ENCODE results near the gene ADCY5.

ADCY5 gene

GRCh38 chr3:123387532-123387931, 61.4 kb downstream of the ADCY5 start:
- ChIA-PET CTCF (interaction anchor here (0.6 kb wide), 1 partner anchor 176 kb away, joined by 3 read pairs; no protein-coding TSS in a partner anchor), POLR2A (no interaction called here)
- TF ChIP-seq ZNF626 (tag by site-specific recombination; IDR thresholded peaks at IDR 0.05): no peak
- TF ChIP-seq ZNF670 (tag by site-specific recombination; IDR thresholded peaks at IDR 0.05; ENCODE audit: low read depth): no peak
- no peak for TF ChIP-seq ZNF658 (tag by site-specific recombination; IDR thresholded peaks at IDR 0.05)
- no peak for TF ChIP-seq ZNF677 (tag by site-specific recombination; IDR thresholded peaks at IDR 0.05)
- no peak for TF ChIP-seq ZNF350 (tag by site-specific recombination; IDR thresholded peaks at IDR 0.05)
- TF ChIP-seq INSM2 (tag by site-specific recombination; IDR thresholded peaks at IDR 0.05): no peak
- TF ChIP-seq SETDB1 (IDR thresholded peaks at IDR 0.05; ENCODE audit: insufficient read length, low read length): no peak
- TF ChIP-seq ZNF274 (IDR thresholded peaks at IDR 0.05; ENCODE audit: low read length): no peak
- no peak for TF ChIP-seq ZNF274 (tag by site-specific recombination; IDR thresholded peaks at IDR 0.05; ENCODE audit: borderline replicate concordance)
- TF ChIP-seq ZNF629 (tag by site-specific recombination; IDR thresholded peaks at IDR 0.05): no peak
- TF ChIP-seq ZNF785 (tag by site-specific recombination; IDR thresholded peaks at IDR 0.05): no peak
- TF ChIP-seq AEBP2 (tag by site-specific recombination; IDR thresholded peaks at IDR 0.05; ENCODE audit: borderline replicate concordance): no peak
- TF ChIP-seq ZNF341 (tag by site-specific recombination; IDR thresholded peaks at IDR 0.05; ENCODE audit: low read depth): no peak
- TF ChIP-seq ZNF792 (tag by site-specific recombination; IDR thresholded peaks at IDR 0.05): no peak
- no peak for TF ChIP-seq REST (tag by site-specific recombination; IDR thresholded peaks at IDR 0.05)
- TF ChIP-seq ZNF777 (tag by site-specific recombination; IDR thresholded peaks at IDR 0.05; ENCODE audit: borderline replicate concordance): no peak
- no peak for TF ChIP-seq ZNF664 (tag by site-specific recombination; IDR thresholded peaks at IDR 0.05)
- no peak for TF ChIP-seq ZNF292 (tag by site-specific recombination; IDR thresholded peaks at IDR 0.05; ENCODE audit: borderline replicate concordance, low read depth)
- no peak for TF ChIP-seq ZNF530 (tag by site-specific recombination; IDR thresholded peaks at IDR 0.05; ENCODE audit: low read depth)
- no peak for TF ChIP-seq PATZ1 (tag by site-specific recombination; IDR thresholded peaks at IDR 0.05)
- no peak for TF ChIP-seq ZBTB44 (tag by site-specific recombination; IDR thresholded peaks at IDR 0.05)
- no peaks in the 10 kb centered on the region for H3K9me3 ChIP-seq (ENCODE audit: control insufficient read depth, insufficient read depth, low read depth, low read length)
- no peaks in the 10 kb centered on the region for H3K36me3 ChIP-seq (ENCODE audit: control insufficient read depth in 2 of 2, insufficient read depth in 1 of 2, low read length in 2 of 2)
- no peak overlapping the region for H3K27ac ChIP-seq (ENCODE audit: extremely low read depth, low read depth, low read length)
- H3K4me3 ChIP-seq (ENCODE audit: low read depth, low read length): no peak overlapping the region
- H3K4me1 ChIP-seq (ENCODE audit: control insufficient read depth, insufficient read depth, low read length): no peaks in the 10 kb centered on the region
